HG03280 (cell line): Measurements from ENCODE around the gene LILRB5.
"Not testable (repeated sequence)": the region's sequence is repeated elsewhere in the genome, so short reads cannot be mapped to it uniquely, and the experiment has no call there.

Experiments
- ATAC-seq: cut with Tn5 transposase; IDR thresholded peaks from one replicate; pipeline ENCODE4 v1.9.1; 2021; ENCODE audit warnings: mild to moderate bottlenecking, moderate library complexity; ENCODE audit not compliant: unreplicated experiment

The LILRB5 gene

GRCh38 chr19:54277111-54277615, 20.1 kb upstream of the LILRB5 start:
- ATAC-seq, result not testable (repeated sequence)

GRCh38 chr19:54275951-54276350, 18.9 kb upstream of the LILRB5 start:
- ATAC-seq, result no peak

DNA sequence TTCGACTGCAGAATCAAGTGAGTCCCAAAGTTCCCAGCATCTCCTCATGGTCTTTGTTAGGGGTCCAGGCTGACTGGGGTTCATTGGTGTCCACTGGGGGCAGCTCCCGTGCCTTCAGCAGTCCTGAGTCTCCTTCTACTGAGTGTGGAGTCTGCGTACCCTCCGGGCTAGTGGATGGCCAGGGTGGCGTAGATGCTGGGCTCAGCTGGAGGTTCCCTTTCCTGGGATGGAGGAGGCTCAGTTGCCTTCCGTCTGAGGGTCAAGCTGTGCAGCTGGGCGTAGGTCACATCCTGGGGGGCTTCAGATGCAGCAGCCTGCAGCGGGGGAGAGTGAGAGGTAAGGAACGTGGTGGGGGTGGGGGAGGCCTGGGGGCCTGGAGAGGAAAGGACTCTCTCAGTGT, 17.4 kb upstream of the LILRB5 start:
- ATAC-seq, result not testable (repeated sequence)

- no peak for ATAC-seq
These were observed 16.7 kb upstream of the LILRB5 start for GRCh38 chr19:54273821-54274220.

DNA sequence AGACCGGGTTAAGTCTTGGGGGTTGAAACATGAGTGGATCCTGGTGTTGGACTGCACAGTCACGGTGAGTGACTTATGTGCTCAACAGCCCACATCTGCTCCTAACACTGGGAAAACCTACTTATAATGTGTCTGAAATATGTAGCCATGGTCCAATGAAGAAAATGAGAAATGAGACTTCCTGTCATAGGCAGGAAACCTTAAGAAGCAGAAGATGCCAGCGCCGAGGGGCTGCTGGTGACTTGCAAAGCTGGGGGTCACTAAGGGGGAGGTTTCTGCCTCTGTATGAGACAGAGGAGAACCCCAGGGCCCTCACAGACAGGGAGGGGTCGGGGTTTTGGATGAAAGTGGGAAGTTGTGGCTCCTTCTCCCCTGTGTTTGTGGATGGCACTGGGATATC, 15.1 kb upstream of the LILRB5 start:
- ATAC-seq, result not testable (repeated sequence)

- ATAC-seq, result not testable (repeated sequence)
These were observed 14.5 kb upstream of the LILRB5 start for GRCh38 chr19:54271587-54271986.

DNA sequence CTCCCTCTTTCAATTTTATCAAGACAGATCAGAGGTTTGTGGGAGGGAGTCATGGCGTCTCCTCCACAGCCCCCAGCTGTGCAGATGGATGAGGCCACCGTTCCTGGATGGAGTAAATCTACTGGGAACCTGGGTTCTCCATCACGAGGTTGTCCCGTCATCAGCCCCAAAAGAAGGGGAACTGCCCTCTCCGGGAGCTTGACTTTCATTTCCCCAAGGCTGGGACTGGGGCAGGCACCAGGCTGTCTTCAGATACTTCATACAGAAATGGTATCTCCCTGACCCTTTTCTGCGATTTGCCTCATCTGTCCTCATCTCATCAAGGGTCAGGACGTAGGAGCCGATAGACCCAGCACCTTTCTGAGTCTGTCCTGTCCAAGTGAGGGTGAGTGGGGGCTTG, 14.0 kb upstream of the LILRB5 start:
- ATAC-seq, result no peak

DNA sequence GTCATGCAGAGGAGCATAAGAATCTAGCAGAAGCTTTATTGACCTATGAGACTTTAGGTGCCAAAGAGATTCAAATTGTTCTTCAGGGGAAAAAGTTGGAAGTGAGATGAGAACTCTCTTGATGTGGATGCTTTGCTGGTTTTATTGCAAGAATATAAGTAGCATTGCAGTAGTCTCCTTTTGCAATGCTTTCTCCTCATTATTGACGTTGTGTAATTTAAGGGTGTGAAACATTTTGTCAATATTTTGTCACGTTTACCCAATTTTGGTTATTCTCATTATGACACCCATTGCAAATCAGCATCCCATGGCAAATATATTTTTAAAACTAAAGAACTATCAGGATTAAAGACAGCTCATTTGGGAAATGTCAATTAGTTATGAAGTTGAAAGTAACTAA, 11.9 kb upstream of the LILRB5 start:
- no peak for ATAC-seq

DNA sequence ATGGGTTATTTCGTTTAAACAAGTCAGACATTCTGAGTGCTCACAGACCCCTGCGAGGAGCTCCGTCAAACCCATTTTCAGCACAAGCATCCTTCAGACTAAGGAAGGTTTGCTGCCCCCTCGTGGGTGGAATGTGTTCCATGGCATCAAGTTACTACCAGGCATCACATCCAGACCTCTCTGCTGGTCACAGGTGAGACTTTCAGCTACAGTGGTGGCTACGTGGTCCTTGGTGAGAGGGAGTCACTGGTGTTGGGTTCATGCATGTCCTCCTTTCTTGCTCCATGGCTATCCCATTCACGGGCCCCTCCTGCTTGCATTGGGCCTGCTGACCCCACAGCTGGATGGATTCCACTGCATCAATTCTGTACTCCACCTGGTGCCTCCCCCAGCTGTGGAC, 9.1 kb upstream of the LILRB5 start:
- ATAC-seq, result no peak

GRCh38 chr19:54262470-54262869, 5.4 kb upstream of the LILRB5 start:
- no peak for ATAC-seq

DNA sequence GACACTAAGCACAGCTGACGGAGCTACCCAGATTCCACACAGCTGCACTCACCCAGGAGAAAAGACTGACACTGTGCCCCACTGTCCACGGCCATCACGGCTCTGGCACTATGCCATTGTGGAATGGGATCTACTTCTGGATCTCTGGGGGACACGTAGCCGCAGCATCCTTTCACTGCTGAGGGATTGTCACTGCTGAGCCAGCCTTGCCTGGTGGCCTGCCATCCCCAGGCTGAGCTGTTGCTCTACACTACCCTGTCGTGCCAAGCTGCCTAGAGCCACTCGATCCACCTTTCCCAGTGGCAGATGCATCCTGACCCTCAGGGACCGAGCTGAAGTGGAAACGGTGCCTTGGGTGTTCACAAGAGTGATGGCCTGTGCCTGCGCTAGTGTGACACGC, 5.0 kb upstream of the LILRB5 start:
- ATAC-seq, result no peak

DNA sequence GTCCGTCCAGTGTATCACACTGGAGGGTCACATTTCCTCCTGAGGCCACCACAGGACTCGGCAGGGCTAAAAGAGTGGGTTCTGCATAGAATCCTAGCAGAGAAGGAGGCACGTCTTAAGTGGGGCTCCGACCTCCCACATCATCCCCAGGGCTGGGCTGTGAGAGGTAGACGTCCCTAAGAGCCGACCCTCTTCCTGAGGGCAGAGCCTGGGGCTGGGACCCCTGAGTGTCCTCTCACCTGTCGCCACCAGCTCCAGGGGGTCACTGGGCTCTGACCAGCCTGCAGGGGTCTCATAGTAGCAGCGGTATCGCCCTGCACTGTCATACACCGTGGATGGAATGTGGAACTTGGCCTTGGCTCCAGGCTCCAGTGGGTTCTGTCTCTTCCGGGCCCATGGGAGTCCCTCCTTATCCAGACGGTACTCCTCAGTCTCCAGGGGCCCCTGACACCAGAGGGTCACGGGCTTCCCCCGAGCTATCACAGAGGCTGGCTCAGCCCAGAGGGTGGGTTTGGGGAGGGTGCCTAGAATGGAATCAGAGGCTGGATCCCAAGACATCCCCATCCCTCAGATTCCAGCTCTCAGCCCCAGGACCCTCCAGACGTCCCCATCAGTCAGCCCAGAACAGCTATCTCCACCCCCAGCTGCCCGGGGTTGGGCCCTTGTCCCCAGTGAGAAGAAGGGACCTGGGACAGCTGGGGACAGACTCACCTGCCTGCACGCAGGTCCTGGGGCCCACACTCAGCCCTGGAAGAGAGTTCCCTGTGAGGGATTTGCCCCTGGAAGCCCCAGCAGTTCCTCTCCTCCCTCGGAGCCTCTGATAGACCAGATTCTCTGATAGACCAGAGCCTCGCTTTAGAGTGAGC, 590 bp downstream of the LILRB5 start:
- ATAC-seq, result no peak

- ATAC-seq, result no peak
These were observed 1.8 kb downstream of the LILRB5 start for GRCh38 chr19:54255105-54255775.

- no peak for ATAC-seq
These were observed 2.7 kb downstream of the LILRB5 start for GRCh38 chr19:54254195-54254906.

DNA sequence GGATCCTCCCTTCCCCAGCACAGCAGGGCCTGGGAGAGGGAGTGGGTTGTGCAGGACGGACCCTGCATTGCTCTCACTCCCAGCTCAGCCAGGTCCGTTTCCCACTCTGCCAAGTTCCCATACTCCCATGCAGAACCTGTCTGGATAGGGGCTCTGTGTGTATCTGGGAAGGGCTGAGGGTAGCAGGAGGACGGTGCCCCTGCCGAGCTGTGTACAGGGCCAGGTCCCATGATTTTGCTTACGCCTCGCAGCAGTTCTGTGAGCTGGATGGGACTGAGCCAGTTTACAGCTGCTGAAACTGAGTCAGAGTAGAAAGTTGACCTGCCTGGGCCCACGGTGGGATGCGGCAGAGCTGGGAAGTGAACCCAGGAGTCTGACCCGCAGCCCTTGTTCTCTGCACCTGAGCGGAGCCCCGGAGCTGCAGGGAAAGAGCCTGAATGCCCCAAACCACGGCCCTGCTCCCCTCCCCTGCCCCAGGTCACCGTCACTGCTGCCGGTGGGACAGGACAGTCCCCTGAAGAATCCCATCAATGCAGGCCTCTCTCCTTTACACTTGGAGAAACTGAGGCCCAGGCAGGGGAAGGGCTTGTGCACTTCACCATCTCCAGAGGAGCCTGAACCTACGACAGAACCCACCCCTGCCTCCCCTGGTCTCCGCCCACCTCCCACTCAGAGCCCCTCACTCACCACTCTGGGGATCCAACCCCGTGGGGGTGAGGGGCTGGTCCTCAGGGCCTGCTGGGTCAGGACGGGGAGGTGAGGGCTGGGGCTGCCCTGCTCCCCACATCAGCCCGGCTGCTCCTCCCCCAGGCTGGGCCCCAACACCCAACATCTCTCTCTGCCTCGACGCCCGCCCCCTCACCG, 3.5 kb downstream of the LILRB5 start:
- ATAC-seq, result no peak

GRCh38 chr19:54252845-54253244, 4.2 kb downstream of the LILRB5 start:
- ATAC-seq, result no peak

GRCh38 chr19:54252243-54252642, 4.8 kb downstream of the LILRB5 start:
- ATAC-seq, result no peak

DNA sequence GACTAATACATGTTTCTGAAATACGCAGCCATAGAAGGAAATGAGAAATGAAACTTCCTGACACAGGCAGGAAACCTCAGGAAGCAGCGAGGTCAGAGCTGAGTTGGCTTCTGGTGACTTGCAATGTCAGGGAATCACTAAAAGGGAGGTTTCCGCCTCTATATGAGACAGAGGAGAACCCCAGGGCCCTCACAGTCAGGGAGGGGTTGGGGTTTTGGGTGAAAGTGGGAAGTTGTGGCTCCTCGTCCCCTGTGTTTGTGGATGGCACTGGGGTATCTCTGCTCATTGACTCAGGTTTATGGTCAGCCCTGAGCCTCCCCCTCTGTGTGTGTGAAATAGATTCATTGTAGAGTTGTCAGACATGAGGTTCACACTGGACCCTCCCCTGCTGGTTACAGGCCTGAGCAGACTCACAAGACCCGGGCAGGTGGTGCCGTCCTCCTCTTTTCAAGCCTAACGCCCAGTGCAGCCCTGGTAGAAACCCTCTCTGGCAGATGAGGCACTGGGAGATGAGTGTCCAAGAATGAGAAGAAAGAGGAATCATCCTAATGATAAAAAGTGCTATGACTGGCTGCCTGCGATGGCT, 9.0 kb downstream of the LILRB5 start:
- ATAC-seq, result no peak

DNA sequence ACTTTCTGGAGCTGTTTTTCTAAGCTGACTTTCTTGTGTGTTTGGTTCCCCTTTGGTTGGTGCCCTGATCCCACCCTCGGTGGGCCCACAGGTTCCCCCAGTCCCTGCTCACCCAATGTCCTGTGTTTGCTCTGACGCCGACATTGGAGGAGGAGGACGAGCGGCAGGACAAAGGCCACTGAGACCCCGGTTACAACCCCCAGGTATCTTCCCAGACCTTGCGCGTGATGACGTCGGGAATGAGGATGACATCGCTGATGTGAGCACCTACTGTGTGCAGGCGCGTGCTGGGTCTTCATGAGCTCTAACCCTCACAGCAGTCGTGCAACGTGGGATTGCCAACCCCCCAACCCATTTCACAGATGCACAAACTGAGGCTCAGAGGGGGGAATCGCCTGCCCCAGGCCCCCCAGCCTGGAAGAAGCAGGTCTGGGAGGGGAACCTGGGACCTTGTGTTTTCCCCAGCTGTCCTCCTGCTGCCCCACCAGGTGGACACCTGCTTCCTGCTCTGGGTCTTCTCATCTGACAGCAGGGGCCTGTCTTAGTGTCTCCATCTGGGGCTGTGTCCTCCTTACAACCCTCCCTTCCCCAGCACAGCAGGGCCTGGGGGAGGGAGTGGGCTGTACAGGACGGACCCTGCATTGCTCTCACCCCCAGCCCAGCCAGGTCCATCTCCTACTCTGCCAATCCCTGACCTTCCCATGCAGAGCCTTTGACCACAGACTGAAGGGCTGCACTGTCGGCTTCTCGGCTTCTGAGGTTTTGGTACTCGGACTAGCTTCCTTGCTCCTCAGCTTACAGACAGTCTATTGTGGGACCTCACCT, 9.8 kb downstream of the LILRB5 start:
- no peak for ATAC-seq
